Lower leg skin (tissue), 3 donors: Measurements from ENCODE around the gene KEAP1.

Experiments used
- CTCF ChIP-seq, 3 donors: fragments of 450-650 bp; IDR thresholded peaks; one replicate each; pipeline ENCODE4 v1.5.1; 2016; ENCODE audit warnings: antibody characterized with exemption in 3 of 3, mild to moderate bottlenecking in 3 of 3, moderate library complexity in 2 of 3
- POLR2A ChIP-seq, 2 donors: fragments of 450-650 bp; IDR thresholded peaks; one replicate each; pipeline ENCODE4 v1.6.1; 2016 to 2017; ENCODE audit warnings: antibody characterized with exemption in 2 of 2, mild to moderate bottlenecking in 1 of 2, moderate library complexity in 1 of 2

- no peak for TF ChIP-seq CTCF (IDR thresholded peaks at IDR 0.05)
- TF ChIP-seq POLR2A (IDR thresholded peaks at IDR 0.05): no peak
Observed at GRCh38 chr19:10523135-10523636, 20.0 kb upstream of the KEAP1 start.
